D341Med (cell line): Measurements from ENCODE around the gene ESPNL.
A peak's percentile ranks its signal among the peaks of the same experiment; 100 is the strongest.

Experiments used
- DNase-seq: peaks from one replicate; pipeline ENCODE4 v3.0.0; 2012; ENCODE audit warnings: low spot score

Gene ESPNL

GRCh38 chr2:238079874-238080327, 20.2 kb upstream of the ESPNL start:
- DNase-seq: no peak

GRCh38 chr2:238080518-238080917, 19.6 kb upstream of the ESPNL start:
- no peak for DNase-seq

GRCh38 chr2:238081150-238081549, 19.0 kb upstream of the ESPNL start:
- no peak for DNase-seq

GRCh38 chr2:238081561-238081960, 18.6 kb upstream of the ESPNL start:
- DNase-seq: no peak

DNA sequence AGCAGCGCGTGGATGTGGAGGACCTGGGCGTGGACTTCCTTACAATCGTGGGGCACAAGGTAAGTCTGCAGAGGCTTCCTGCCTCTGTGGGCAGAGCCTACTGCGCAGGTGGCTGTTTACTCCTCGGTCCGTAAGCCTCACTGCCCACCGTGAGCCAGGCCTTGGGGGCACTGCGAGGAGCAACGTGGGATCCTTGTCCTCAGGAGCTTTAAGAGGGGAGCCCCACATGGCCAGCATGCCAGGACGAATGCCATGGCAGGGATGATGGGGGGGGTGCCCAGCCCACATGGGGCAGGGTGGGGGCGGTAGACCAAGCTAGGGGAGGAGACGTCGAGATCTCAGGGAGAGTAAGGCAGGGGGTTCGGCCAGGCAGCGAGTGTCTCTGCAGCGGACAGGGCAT, 18.0 kb upstream of the ESPNL start:
- DNase-seq: no peak

DNA sequence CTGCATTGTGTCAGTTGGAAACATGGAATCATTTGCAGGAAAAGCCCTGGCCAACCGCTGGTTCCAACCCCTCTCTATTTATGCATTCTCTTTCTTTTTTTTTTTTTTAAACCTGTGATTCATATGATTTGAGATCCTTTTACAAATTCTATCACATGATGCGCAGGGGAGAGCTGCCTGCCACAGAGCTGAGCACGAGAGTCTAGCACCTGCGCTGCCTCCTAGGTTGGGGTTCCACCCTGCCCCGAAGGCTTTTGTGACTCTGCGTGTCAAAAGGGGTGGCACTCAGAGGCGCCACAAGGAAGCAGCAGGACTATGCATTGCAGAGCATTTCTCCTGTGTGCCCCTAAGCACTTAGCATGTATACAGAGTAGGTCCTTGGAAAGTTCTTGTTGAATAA, 17.3 kb upstream of the ESPNL start:
- DNase-seq: no peak

GRCh38 chr2:238083919-238084318, 16.2 kb upstream of the ESPNL start:
- no peak for DNase-seq

- DNase-seq: no peak
These were observed 15.4 kb upstream of the ESPNL start for GRCh38 chr2:238084761-238085160.

GRCh38 chr2:238085899-238086298, 14.2 kb upstream of the ESPNL start:
- no peak for DNase-seq

- DNase-seq: no peak
These were observed 12.9 kb upstream of the ESPNL start for GRCh38 chr2:238087211-238087610.

DNA sequence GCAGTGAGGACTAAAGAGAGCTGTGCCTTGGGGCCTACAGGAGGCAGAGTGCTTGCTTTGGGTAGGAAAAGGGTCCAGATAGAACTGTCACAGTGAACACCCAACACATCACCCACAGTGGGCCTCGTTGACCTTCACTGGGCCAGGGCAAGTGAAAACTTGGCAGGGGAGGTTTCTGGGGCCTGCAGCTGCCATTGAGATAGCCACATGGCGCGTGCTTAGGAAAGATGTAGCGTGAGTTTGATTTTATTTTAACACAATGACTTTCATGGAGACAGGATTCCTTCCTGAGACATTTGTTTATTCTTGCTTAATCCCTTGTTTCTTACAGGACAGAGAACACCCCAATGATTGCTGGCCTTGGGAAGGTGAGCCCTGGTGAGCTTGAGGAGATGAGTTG, 9.3 kb upstream of the ESPNL start:
- no peak for DNase-seq

DNA sequence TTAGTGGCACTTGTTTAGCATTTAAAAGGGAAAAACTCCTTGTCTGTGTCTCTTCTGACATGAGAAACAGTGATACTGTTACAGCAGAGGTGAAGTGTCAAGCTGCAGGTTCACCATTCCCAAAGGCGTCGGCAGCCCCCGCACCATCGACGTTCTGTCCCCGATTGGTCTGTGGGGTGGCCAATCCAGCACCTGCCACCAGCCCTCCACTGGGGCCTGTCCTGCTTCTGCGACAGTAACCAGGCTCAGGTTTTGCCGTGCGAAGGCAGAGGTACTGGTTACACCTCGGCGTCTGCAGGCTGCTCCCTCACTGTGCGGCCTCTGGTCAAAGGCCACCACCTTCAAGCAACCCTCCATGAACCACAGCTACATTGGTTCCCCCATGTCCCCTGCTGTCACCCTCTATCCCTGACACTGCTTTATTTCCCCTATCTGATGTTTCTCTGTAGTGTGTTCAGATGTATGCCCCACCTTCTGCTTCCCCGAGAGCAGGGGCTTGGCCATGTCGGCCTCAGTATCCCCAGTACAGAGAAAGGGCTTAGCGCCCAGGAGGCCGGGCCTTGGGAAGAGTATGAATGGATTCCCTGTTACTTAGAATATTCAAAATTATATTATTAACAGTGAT, 8.6 kb upstream of the ESPNL start:
- peak; percentile 11 for DNase-seq

DNA sequence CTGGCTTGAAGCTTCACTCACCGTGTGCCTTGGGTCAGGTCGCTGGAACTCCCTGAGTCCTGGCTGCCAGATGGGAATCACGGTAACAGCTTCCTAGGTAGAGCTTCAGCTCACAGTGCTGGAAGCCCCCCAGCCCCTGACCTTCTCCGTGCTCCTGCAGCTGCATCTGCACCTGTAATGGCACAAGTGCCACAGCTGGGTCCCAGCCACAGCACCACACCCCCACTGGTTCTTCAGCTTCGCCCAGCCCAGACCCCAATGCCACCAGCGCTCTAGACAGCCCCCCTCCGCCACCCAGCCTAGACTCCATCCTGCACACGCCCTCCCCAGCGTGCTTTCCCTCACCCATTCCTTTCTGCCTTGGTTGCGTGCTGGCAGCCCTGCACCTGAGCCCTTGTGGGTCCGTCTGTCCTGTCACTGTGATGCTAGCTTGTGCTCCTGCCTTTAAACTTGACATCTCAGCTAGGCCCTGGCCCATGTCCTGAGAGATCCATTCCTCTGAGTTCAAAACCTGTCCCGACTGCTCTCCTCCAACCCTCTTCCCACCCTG, 7.6 kb upstream of the ESPNL start:
- peak; percentile 22 for DNase-seq

DNA sequence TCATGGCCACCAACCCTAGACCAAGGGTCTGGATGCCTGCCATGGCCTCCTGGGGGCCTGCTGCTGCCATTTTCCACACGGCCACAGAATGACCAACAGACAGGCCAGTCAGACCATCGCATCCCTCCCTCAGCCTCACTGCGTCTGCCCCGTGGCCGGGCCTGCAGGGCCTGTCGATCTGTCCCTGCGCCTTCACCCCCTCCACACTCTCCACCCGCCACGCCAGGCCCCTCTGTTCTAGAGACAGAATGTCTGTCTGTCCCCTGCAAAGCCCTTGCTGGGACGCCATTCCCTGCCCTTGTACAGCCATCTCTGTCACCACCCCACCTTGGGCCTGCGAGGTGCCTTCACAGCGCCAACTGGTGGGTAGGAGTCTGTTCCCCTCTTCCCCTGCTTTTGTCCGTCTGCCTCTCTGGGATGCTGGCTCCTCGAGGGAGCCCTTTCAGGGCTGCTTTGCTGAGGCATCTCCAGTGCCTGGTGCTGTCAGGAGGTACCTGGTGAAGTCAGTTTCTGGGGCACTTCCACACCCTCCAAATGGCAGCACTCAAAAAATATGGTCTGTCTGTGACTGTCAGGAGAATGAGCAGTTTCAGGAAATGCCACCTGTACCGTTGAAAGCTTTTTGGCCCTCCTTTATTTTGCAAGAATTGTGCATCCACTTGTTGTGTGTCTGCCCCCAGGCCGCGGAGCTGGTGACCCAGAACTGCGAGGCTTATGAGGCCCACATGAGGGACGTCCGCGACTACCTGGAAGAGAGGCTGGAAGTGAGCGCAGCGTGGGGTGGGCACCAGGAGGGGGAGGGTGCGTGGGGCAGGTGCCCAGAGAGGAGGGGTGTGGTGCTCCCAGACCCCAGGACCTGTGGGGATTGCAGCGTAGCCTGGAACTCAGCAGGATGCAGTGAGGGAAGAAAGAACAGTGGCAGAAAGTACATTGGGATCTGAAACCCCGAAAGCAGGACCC, 6.7 kb upstream of the ESPNL start:
- peak; percentile 21 for DNase-seq

GRCh38 chr2:238094438-238095022, 5.6 kb upstream of the ESPNL start:
- DNase-seq: peak; percentile 21

GRCh38 chr2:238095143-238095542, 5.0 kb upstream of the ESPNL start:
- DNase-seq: no peak

- DNase-seq: peak; percentile 26
These were observed 3.7 kb upstream of the ESPNL start for GRCh38 chr2:238096311-238097011.

GRCh38 chr2:238097201-238097987, 2.7 kb upstream of the ESPNL start:
- DNase-seq: peak; percentile 26

DNA sequence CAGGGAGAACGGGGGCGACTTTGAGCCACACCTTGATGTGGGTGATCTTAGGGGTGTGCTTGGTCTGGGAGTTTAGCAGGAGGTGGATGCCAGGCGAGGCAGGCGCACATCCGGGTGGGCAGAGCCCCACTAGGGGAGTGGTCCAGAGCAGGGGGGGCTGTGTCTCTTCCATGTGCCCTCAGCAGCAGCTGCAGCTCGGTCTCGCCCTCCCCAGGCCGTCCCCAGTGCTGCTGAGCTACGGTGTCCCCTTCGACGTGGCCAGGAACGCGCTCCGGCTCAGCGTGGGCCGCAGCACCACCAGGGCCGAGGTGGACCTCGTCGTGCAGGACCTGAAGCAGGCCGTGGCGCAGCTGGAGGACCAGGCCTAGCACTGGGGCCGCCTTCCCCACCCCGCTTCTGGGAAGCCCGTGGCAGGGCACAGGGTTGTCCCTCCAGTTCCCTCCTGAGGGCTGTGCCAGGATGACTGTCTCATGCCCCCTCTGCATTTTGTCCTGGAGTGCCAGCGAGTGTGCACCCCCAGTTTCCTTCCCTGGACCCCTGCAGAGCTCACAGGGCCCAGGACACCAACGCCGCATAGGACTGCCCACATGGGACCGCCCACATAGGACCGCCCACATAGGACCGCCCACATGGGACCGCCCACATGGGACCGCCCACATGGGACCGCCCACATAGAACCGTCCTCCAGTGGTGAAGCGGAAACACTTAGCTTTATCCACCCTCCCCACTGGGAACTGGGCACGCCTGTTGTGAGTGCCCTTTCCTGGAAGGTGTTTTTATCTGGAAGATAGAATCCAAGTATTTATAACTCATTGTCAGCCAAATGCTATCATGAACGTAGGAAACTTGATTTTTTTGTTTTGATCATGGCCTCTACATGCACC, 1.9 kb upstream of the ESPNL start:
- DNase-seq: peak; percentile 74
